ENCODE measurements around the gene TBC1D8. TPM values are rescaled to one million over a fixed set of nuclear protein-coding genes. Genes with fewer than 3 reads are reported as not detected.

Gene TBC1D8
- total and polyA plus RNA-seq, 9 donors, result 18.3 to 26.6 (median 20.6) TPM

DNA sequence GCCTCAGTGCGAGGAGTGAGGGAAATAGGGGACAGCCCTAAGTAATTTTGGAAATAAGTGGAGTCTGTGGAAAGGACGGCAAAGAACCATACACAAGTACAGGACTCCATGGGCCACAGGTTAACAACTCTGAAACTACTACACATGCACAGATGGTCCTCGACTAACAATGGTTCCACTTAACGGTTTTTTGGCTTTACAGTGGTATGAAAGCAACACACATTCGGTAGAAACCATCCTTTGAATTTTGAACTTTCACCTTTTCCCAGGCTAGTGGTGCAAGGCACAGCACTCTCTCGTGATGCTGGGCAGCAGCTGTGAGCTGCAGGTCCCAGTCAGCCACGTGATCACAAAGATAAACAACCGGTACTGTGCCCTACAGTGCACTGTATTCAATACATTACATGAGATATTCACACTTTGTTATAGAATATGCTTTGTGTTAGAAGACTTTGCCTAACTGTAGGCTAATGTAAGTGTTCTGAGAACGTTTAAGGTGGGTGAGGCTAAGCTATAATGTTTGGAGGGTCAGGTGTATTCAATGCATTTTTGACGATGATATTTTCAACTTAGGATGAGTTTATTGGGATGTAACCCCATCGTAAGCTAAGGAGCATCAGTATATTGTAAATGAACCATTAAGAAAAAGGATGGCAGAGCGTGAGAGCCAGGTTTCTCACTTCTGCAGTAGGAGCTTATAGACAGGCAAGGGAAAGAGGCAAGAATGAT is 44.6 kb downstream of the TBC1D8 start:
- no peaks in the 10 kb centered on the region for H3K36me3 ChIP-seq (ENCODE audit: control insufficient read depth, insufficient read depth, low read length)
- H3K4me1 ChIP-seq (ENCODE audit: control insufficient read depth, insufficient read depth, low read length), result peaks cover 26% of the 10 kb centered on the region
- H3K27me3 ChIP-seq (ENCODE audit: control insufficient read depth, insufficient read depth, low read length), result no peaks in the 10 kb centered on the region
- no peak for DNase-seq
- H3K4me3 ChIP-seq (ENCODE audit: low read length), result no peak overlapping the region
- WGBS (ENCODE audit: insufficient coverage), result 76% methylated on average over 8 of the region's 12 CpGs
- no peak overlapping the region for H3K27ac ChIP-seq (ENCODE audit: low read length)
- peaks cover 7% of the 10 kb centered on the region for H3K9me3 ChIP-seq (replicated peaks; ENCODE audit: control insufficient read depth, low read depth, low read length)

DNA sequence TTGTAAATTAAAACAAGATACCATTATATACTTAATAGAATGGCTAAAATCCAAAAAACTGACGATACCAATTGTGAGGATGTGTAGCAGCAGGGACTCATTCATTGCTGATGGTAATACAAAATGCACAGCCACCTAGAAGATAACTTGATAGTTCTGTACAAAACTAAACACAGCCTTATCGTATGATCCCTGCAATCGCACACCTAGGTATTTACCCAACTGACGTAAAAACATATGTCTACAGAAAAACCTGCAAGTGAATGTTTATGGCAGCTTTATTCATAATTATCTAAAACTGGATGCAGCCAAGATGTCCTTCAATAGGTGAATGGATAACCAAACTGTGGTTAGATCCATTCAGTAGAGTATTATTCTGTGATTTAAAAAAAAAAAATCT is 45.5 kb downstream of the TBC1D8 start:
- no CpG with 5 or more reads among the region's 4 CpGs for WGBS (ENCODE audit: insufficient coverage)
- H3K4me3 ChIP-seq (ENCODE audit: low read length), result no peak overlapping the region
- no peak for DNase-seq
- peaks cover 19% of the 10 kb centered on the region for H3K4me1 ChIP-seq (ENCODE audit: control insufficient read depth, insufficient read depth, low read length)
- no peaks in the 10 kb centered on the region for H3K27me3 ChIP-seq (ENCODE audit: control insufficient read depth, insufficient read depth, low read length)
- H3K9me3 ChIP-seq (replicated peaks; ENCODE audit: control insufficient read depth, low read depth, low read length), result peaks cover 10% of the 10 kb centered on the region
- no peak overlapping the region for H3K27ac ChIP-seq (ENCODE audit: low read length)
- no peaks in the 10 kb centered on the region for H3K36me3 ChIP-seq (ENCODE audit: control insufficient read depth, insufficient read depth, low read length)

DNA sequence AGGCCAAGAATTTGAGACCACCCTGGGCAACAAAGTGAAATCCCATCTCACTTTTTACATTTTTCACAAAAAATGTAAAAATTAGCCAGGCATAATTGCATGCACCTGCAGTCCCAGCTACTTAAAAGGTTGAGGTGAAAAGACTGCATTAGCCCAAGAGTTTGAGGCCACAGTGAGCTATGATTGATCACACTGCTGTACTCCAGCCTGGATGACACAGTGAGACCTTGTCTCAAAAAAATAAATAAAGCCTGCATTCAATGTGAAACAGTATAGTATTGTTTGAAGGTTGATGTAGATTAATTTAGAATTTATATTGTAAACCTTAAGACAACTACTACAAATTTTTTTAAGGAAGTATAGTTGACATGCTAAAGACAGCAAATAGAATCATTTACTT is 53.5 kb downstream of the TBC1D8 start:
- Histone ChIP-seq H3K36me3 (ENCODE audit: control insufficient read depth, insufficient read depth, low read length) (no peaks in the 10 kb centered on the region), H3K4me3 (ENCODE audit: low read length) (no peak overlapping the region), H3K27ac (ENCODE audit: low read length) (no peak overlapping the region), H3K4me1 (ENCODE audit: control insufficient read depth, insufficient read depth, low read length) (no peaks in the 10 kb centered on the region), H3K27me3 (ENCODE audit: control insufficient read depth, insufficient read depth, low read length) (no peaks in the 10 kb centered on the region), H3K9me3 (replicated peaks; ENCODE audit: control insufficient read depth, low read depth, low read length) (peaks cover 13% of the 10 kb centered on the region)
- no peak for DNase-seq

DNA sequence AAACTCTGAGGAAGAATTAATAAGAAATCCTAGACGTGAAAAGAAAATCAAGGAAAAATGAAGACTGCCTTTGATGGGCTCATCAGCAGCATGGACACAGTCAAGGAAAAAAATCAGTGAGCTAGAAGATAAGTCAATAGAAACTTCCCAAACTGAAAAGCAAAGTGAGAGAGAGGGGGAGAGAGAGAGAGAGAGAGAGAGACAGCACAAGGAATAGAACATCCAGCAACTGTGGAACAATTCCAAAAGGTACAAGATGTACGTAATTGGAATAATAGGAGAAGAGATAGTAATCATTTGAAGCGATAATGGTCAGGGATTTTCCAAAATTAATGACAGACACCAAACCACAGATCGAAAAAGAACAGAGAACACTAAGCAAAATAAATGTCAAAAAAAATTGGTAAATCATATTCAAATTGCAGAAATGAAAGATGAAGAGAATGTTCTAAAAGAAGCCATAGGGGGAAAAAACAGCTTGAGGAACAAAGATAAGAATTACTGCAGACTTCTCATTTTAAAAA is 54.5 kb downstream of the TBC1D8 start:
- Histone ChIP-seq H3K4me1 (ENCODE audit: control insufficient read depth, insufficient read depth, low read length) (no peaks in the 10 kb centered on the region), H3K27me3 (ENCODE audit: control insufficient read depth, insufficient read depth, low read length) (no peaks in the 10 kb centered on the region), H3K27ac (ENCODE audit: low read length) (no peak overlapping the region), H3K4me3 (ENCODE audit: low read length) (no peak overlapping the region), H3K9me3 (replicated peaks; ENCODE audit: control insufficient read depth, low read depth, low read length) (peaks cover 8% of the 10 kb centered on the region), H3K36me3 (ENCODE audit: control insufficient read depth, insufficient read depth, low read length) (no peaks in the 10 kb centered on the region)
- 100% methylated on average over 1 of the region's 4 CpGs for WGBS (ENCODE audit: insufficient coverage)
- DNase-seq, result no peak

DNA sequence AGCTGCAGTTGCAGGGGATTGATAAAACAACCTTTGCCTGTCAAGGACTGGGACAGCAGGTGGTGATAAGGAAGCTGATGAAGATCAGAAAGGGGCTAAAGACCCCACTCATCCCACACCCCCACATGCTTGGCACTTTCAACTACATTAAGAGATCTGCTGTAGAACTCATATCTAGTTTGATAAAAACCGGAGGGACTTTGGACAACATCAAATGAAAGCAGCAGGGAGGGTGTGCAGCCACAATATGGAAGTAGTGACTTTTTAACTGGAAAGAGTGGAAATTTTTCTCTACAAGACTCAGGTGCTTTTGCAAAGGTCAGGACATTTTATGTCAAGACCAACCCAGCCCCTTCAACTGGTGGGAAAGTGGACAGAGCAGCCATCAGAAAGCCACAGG is 56.8 kb downstream of the TBC1D8 start:
- no CpG with 5 or more reads among the region's 1 CpG for WGBS (ENCODE audit: insufficient coverage)
- Histone ChIP-seq H3K36me3 (ENCODE audit: control insufficient read depth, insufficient read depth, low read length) (no peaks in the 10 kb centered on the region), H3K4me1 (ENCODE audit: control insufficient read depth, insufficient read depth, low read length) (no peaks in the 10 kb centered on the region), H3K9me3 (replicated peaks; ENCODE audit: control insufficient read depth, low read depth, low read length) (peaks cover 3% of the 10 kb centered on the region), H3K27me3 (ENCODE audit: control insufficient read depth, insufficient read depth, low read length) (no peaks in the 10 kb centered on the region), H3K27ac (ENCODE audit: low read length) (no peak overlapping the region), H3K4me3 (ENCODE audit: low read length) (no peak overlapping the region)
- no peak for DNase-seq

DNA sequence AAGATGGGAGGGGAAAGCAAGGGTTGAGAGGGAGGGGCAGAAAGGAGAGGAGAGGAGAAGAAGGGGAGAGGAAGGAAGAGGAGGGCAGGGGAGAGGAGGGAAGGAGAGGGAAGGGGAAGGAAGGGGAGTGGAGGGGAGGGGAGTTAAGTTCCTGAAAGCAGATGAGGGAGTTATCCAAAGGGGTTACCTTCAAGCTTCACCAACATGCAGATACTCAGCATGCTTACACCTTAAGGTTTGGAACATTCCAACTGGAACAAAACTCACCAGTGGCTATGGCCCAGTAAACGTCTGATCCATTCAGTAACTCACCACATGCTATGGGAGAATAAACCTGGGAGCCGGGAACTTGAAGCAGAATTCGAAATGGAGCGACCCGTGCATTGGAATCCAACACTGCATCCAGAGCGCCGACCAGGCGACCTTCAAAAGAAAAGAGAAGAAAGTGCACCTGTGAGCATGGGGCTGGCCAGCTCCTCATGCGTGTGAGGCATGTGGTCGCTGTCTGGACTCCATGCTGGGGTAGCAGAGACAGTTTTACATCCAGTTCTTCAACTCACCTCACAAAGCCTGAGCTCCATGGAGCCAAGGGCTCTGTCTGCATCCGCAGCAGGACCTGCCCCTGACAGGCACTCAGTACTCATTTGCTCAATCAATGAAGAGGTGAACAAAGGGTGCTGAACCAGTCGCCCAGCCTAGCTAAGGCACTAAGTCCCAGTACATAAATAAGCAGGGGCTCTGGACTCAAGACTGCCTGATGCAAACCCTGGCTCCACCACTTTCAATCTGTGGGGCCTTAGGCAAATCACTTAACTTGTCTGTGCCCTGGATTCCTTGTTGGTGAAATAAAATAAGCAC is 61.0 kb downstream of the TBC1D8 start:
- no peaks in the 10 kb centered on the region for H3K4me1 ChIP-seq (ENCODE audit: control insufficient read depth, insufficient read depth, low read length)
- no peak for DNase-seq
- H3K9me3 ChIP-seq (replicated peaks; ENCODE audit: control insufficient read depth, low read depth, low read length), result no peaks in the 10 kb centered on the region
- H3K27me3 ChIP-seq (ENCODE audit: control insufficient read depth, insufficient read depth, low read length), result no peaks in the 10 kb centered on the region
- no peaks in the 10 kb centered on the region for H3K36me3 ChIP-seq (ENCODE audit: control insufficient read depth, insufficient read depth, low read length)
- 78% methylated on average over 12 of the region's 12 CpGs for WGBS (ENCODE audit: insufficient coverage)
- H3K4me3 ChIP-seq (ENCODE audit: low read length), result no peak overlapping the region
- no peak overlapping the region for H3K27ac ChIP-seq (ENCODE audit: low read length)

DNA sequence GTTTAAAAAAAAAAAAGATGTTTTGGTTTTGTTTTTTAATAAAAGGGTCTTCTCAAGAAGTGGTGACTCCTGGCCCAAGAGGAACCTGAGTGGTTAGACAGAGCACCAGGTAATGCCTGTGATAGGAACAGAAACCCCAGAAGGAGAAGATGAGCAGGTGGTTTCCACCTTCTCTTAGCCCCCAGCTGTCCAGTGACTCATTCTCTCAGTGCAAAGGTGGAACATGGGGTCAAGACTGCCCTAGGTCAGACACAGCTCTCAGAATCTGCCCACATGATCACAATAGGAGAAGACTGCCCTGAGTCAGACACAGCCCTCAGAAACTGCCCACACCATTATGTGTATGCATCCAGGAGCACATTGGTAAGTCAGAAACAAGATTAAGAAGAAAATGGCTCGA is 61.8 kb downstream of the TBC1D8 start:
- Histone ChIP-seq H3K36me3 (ENCODE audit: control insufficient read depth, insufficient read depth, low read length) (no peaks in the 10 kb centered on the region), H3K9me3 (replicated peaks; ENCODE audit: control insufficient read depth, low read depth, low read length) (no peaks in the 10 kb centered on the region), H3K27ac (ENCODE audit: low read length) (no peak overlapping the region), H3K4me3 (ENCODE audit: low read length) (no peak overlapping the region), H3K4me1 (ENCODE audit: control insufficient read depth, insufficient read depth, low read length) (no peaks in the 10 kb centered on the region), H3K27me3 (ENCODE audit: control insufficient read depth, insufficient read depth, low read length) (no peaks in the 10 kb centered on the region)
- DNase-seq, result no peak
- 83% methylated on average over 1 of the region's 1 CpG for WGBS (ENCODE audit: insufficient coverage)

DNA sequence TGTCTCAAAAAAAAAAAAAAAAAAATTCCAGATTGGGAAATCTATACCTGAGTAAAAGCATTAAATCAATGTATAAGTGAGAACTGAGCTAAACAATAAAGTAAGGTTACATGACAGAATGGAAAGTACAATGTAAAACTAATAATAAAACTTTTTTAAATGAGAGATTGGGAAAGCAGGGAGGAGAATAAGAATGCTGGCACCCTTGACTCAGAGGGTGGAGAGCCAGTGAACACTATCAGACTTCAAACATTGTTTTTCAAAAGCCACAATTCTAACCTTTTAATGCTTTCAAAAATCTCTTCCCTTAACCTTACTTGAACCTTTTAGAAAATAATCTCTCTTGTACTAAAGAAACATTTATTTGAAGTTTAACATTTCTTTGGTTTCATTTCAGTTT is 63.5 kb downstream of the TBC1D8 start:
- Histone ChIP-seq H3K36me3 (ENCODE audit: control insufficient read depth, insufficient read depth, low read length) (no peaks in the 10 kb centered on the region), H3K9me3 (replicated peaks; ENCODE audit: control insufficient read depth, low read depth, low read length) (no peaks in the 10 kb centered on the region), H3K4me1 (ENCODE audit: control insufficient read depth, insufficient read depth, low read length) (no peaks in the 10 kb centered on the region), H3K27ac (ENCODE audit: low read length) (no peak overlapping the region), H3K27me3 (ENCODE audit: control insufficient read depth, insufficient read depth, low read length) (no peaks in the 10 kb centered on the region), H3K4me3 (ENCODE audit: low read length) (no peak overlapping the region)
- DNase-seq, result no peak

DNA sequence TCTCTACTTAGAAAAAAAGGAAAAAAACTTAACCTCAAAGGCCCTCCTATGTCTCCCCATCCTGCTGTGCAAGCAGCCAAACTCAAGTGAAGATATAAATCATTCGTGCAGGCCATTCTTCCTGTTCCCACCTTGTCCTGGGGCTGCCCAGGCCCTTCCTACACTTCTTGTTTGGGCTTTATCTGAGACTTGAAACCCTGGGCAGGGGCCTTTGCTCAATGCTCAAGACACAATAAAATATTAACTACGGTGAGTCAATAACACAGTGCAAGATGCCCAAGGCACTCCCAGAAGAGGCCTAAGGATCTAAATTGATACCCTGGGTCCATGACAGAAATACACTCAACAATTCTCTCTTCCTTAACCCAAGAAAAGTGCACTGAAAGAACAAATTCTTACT is 67.6 kb downstream of the TBC1D8 start:
- DNase-seq, result no peak
- no peak overlapping the region for H3K4me3 ChIP-seq (ENCODE audit: low read length)
- WGBS (ENCODE audit: insufficient coverage), result 73% methylated on average over 1 of the region's 2 CpGs
- H3K4me1 ChIP-seq (ENCODE audit: control insufficient read depth, insufficient read depth, low read length), result no peaks in the 10 kb centered on the region
- H3K27ac ChIP-seq (ENCODE audit: low read length), result no peak overlapping the region
- no peaks in the 10 kb centered on the region for H3K9me3 ChIP-seq (replicated peaks; ENCODE audit: control insufficient read depth, low read depth, low read length)
- H3K27me3 ChIP-seq (ENCODE audit: control insufficient read depth, insufficient read depth, low read length), result no peaks in the 10 kb centered on the region
- H3K36me3 ChIP-seq (ENCODE audit: control insufficient read depth, insufficient read depth, low read length), result no peaks in the 10 kb centered on the region

DNA sequence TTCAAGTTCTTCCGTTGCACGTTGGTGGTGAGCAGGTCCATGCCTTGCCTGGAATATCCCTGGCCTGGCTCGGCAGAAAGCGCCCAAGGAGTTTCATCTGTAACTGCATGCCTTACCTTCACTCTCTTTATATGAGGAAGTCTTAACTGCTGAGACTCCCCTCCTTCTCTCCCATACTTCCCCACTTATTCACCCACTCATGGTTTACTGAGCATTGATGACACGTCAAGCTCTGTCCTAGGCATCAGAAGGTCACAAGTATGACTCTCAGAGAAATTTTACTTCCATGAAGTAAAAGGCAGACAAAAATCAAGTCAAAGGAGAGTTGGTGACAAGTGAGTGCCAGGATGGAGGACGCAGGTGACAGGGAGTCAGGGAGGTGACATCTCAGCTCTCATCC is 68.2 kb downstream of the TBC1D8 start:
- no peak overlapping the region for H3K27ac ChIP-seq (ENCODE audit: low read length)
- no peak overlapping the region for H3K4me3 ChIP-seq (ENCODE audit: low read length)
- 96% methylated on average over 5 of the region's 6 CpGs for WGBS (ENCODE audit: insufficient coverage)
- H3K27me3 ChIP-seq (ENCODE audit: control insufficient read depth, insufficient read depth, low read length), result no peaks in the 10 kb centered on the region
- DNase-seq, result no peak
- no peaks in the 10 kb centered on the region for H3K36me3 ChIP-seq (ENCODE audit: control insufficient read depth, insufficient read depth, low read length)
- H3K9me3 ChIP-seq (replicated peaks; ENCODE audit: control insufficient read depth, low read depth, low read length), result no peaks in the 10 kb centered on the region
- H3K4me1 ChIP-seq (ENCODE audit: control insufficient read depth, insufficient read depth, low read length), result no peaks in the 10 kb centered on the region

Measured in muscle of leg (tissue), 11 donors.